Measurements from ENCODE around the gene ATP6V1G1.

The ATP6V1G1 gene

DNA sequence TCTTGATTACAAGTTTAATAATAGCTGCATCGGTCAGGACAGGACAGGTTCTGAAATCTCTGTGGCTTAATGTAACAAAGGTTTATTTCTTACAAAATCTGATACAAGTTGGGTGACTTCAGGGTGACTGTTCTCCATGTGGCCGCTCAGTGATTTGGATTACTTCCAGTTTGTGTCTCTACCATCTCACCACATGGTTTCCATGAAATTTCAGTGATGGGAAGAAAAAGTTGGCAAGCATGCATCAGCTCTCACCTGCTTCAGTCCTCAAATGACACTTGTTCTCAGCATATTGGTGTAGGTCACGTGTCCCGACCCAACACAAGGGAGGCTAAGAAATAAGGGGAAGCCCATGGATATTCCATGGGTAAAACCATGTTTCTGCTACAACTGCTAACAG, 15.7 kb downstream of the ATP6V1G1 start:
- H3K27ac ChIP-seq (ENCODE audit: low read depth, low read length) = no peak overlapping the region
- H3K4me3 ChIP-seq (ENCODE audit: low read depth in 1 of 2, low read length in 2 of 2) = no peak overlapping the region

DNA sequence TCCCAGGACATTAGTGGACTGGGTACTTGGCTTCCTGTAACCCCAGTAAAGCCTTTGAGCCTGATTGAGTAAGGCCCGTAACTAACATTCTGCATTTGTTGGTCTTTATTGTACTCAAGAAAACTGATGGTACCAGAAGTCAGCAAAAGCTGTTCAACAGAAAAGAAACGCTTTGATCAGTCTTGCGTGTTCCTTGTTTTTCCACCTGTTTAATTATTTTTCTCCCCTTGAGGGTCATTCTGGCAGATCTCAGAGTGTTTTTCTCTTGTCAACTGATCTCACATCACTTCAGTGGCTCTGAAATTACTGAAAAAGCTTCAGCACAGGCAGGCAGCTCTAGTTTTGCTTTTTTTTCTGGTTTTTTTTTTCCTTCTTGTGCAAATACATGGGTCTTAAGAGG, 17.4 kb downstream of the ATP6V1G1 start:
- Histone ChIP-seq H3K9me3 (ENCODE audit: low read length) (no peaks in the 10 kb centered on the region), H3K9ac (ENCODE audit: low read length) (no peak overlapping the region), H3K36me3 (ENCODE audit: insufficient read depth, low read length) (no peaks in the 10 kb centered on the region), H3K27ac (ENCODE audit: low read depth, low read length) (no peak overlapping the region), H3K4me3 (ENCODE audit: low read depth in 1 of 2, low read length in 2 of 2) (no peak overlapping the region), H3K27me3 (ENCODE audit: control insufficient read depth in 1 of 2, insufficient read depth in 2 of 2, low read length in 2 of 2) (no peaks in the 10 kb centered on the region), H3K4me1 (ENCODE audit: insufficient read depth, low read length) (no peaks in the 10 kb centered on the region)

More for the DNA sequence above, 15.7 kb downstream of the ATP6V1G1 start:
- Histone ChIP-seq H3K27me3 (ENCODE audit: control insufficient read depth in 1 of 2, insufficient read depth in 2 of 2, low read length in 2 of 2) (no peaks in the 10 kb centered on the region), H3K9ac (ENCODE audit: low read length) (no peak overlapping the region), H3K9me3 (ENCODE audit: low read length) (no peaks in the 10 kb centered on the region), H3K4me1 (ENCODE audit: insufficient read depth, low read length) (no peaks in the 10 kb centered on the region), H3K36me3 (ENCODE audit: insufficient read depth, low read length) (peaks cover 10% of the 10 kb centered on the region)

DNA sequence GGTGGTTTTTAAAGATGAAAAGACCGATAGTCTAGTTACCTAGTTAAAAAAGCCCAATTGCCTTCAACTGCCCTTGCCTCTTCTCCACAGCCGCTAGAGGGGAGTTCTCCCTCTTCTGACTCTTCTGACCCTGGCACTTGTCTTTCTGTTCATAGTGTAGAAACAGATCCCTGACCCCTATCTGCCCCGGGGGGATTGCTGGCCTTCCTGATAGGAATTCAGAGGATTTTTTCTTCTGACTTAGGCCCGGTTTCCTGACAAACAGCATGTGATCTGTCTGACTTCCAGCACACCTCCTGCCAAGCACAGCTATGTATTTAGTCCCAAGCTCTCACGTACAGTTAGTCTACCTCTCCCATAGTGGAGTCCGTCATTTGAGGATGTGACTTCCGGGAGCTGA, 18.5 kb downstream of the ATP6V1G1 start:
- H3K4me1 ChIP-seq (ENCODE audit: insufficient read depth, low read length) = peaks cover 8% of the 10 kb centered on the region
- H3K9me3 ChIP-seq (ENCODE audit: low read length) = no peaks in the 10 kb centered on the region
- H3K27me3 ChIP-seq (ENCODE audit: control insufficient read depth in 1 of 2, insufficient read depth in 2 of 2, low read length in 2 of 2) = no peaks in the 10 kb centered on the region
- H3K9ac ChIP-seq (ENCODE audit: low read length) = no peak overlapping the region
- H3K36me3 ChIP-seq (ENCODE audit: insufficient read depth, low read length) = no peaks in the 10 kb centered on the region
- H3K27ac ChIP-seq (ENCODE audit: low read depth, low read length) = no peak overlapping the region
- no peak overlapping the region for H3K4me3 ChIP-seq (ENCODE audit: low read depth in 1 of 2, low read length in 2 of 2)

DNA sequence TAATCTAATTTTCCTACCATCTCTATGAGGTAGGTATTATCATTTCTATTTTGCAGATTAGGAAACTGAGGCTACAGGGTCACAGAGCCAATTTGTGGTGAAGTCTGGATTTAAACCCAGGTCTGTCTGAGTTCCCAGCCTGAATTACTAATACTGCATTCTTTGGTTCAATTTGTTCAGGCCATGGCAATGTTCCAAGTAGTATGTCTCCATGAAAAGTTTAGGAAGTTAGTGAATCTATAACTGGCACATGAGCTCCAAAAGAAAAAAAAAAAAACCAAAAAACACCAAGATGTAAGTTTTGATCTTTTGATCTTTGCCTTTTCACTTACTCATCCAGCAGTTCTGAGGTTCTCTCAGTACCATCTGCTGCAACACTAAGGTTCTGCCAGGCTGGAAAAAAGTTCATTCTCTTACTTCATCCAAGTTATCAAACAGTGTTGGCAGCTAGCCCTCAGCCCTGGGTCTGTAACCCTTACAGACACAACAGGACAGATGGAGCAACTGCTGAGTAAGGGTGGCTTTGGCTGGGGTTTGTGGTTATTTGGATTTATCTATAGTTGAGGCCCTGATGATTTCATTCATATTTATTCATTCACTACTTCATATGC, 19.1 kb downstream of the ATP6V1G1 start:
- Histone ChIP-seq H3K4me3 (ENCODE audit: low read depth in 1 of 2, low read length in 2 of 2) (no peak overlapping the region), H3K36me3 (ENCODE audit: insufficient read depth, low read length) (no peaks in the 10 kb centered on the region), H3K27me3 (ENCODE audit: control insufficient read depth in 1 of 2, insufficient read depth in 2 of 2, low read length in 2 of 2) (no peaks in the 10 kb centered on the region), H3K9me3 (ENCODE audit: low read length) (no peaks in the 10 kb centered on the region), H3K4me1 (ENCODE audit: insufficient read depth, low read length) (peaks cover 8% of the 10 kb centered on the region), H3K9ac (ENCODE audit: low read length) (no peak overlapping the region), H3K27ac (ENCODE audit: low read depth, low read length) (no peak overlapping the region)

DNA sequence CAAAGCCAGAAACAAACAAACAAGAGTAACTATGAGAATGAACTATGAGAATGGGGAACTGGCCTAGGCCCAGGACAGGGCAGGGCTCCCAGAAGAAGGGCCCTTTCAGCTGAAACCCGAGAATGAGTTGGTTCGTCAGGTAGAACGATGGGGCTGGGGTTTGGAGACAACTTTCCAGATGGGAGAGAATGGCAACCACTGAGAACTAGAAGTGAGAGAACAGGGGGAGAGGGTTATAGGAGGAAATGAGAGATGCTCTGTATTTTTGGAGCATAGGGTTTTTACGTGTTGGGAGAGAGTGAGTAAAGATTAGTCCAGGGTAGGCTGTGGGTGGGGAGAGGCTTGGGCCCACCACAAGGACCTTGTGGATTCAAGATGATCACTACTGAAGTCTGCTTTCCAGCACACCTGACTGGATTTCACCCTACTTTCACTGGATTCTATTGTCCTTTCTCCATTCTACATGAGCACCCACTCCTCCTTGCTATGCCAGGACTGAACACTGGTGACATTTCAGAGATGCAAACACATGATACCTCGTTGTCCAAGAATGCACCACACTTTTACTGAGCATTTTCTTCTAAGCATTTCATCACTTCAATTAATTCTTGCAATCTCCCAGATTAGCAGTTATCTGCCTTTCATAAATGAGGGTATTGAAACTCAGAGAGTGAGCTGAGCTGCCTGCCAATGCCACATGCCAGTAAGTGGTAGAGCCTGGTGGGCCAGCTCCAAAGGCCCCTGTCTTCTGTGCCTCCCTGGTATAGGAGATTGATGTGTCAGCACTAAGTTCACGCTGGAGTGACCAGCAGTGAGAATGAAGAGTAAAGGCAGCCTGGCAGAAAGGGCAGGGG, 20.3 kb downstream of the ATP6V1G1 start:
- Histone ChIP-seq H3K27me3 (ENCODE audit: control insufficient read depth in 1 of 2, insufficient read depth in 2 of 2, low read length in 2 of 2) (no peaks in the 10 kb centered on the region), H3K36me3 (ENCODE audit: insufficient read depth, low read length) (no peaks in the 10 kb centered on the region), H3K4me1 (ENCODE audit: insufficient read depth, low read length) (peaks cover 18% of the 10 kb centered on the region), H3K9me3 (ENCODE audit: low read length) (no peaks in the 10 kb centered on the region), H3K9ac (ENCODE audit: low read length) (no peak overlapping the region), H3K27ac (ENCODE audit: low read depth, low read length) (no peak overlapping the region), H3K4me3 (ENCODE audit: low read depth in 1 of 2, low read length in 2 of 2) (no peak overlapping the region)

DNA sequence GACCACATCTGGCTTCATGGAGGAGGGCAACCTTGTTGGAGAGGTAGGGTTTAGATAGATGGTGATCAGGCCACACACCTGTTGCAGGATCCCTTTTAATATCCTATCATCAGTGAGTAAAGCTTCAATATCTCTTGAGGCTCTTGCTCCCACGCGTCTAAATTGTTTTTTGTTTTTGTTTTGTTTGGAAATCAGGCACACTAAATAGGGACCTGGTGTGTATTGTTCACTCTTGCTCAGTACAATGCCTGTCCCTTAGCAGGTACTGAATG, 20.9 kb downstream of the ATP6V1G1 start:
- no peaks in the 10 kb centered on the region for H3K36me3 ChIP-seq (ENCODE audit: insufficient read depth, low read length)
- no peak overlapping the region for H3K27ac ChIP-seq (ENCODE audit: low read depth, low read length)
- H3K27me3 ChIP-seq (ENCODE audit: control insufficient read depth in 1 of 2, insufficient read depth in 2 of 2, low read length in 2 of 2) = no peaks in the 10 kb centered on the region
- no peak overlapping the region for H3K4me3 ChIP-seq (ENCODE audit: low read depth in 1 of 2, low read length in 2 of 2)
- peaks cover 24% of the 10 kb centered on the region for H3K4me1 ChIP-seq (ENCODE audit: insufficient read depth, low read length)
- H3K9me3 ChIP-seq (ENCODE audit: low read length) = no peaks in the 10 kb centered on the region
- H3K9ac ChIP-seq (ENCODE audit: low read length) = no peak overlapping the region

DNA sequence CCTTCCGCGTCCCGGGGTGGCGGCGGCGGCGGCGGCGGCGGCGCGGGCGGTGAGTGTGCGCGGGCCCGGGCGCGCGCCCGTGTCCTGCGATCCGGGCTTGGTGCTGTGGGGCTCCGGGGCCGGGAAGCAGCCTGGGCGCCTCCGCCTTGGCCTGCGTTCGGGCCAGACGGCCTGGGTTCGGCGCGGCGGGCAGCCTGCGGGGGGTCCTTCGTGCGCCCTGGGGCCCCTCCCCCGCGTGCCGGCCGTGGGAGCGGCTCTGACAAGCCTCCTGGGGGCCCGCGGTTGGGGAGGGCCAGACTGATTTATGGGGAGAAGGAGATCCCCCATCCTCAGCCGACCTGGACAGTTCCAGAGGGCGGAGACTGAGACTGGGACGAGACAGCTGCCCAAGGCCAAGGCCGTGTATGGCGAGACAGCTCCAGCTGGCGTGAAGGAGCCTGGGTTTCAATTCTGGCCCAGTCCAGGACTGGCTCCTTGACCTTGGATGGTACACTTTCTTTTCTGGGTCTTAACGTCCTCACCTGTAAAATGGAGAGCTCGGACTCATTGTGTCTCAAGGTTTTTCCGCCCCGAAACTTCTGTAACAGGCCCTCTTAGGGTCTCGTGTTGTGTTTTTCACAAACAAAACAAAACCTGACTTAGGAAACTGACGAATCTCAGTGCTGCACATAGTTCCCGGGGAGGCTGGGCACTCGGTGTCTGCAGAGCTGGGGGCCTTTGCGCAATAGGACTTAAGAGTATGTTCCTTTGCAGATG, 24.1 kb downstream of the ATP6V1G1 start:
- H3K4me1 ChIP-seq (ENCODE audit: insufficient read depth, low read length) = peaks cover 29% of the 10 kb centered on the region
- peak overlapping the region; percentile 91 for H3K9ac ChIP-seq (ENCODE audit: low read length)
- H3K36me3 ChIP-seq (ENCODE audit: insufficient read depth, low read length) = no peaks in the 10 kb centered on the region
- H3K4me3 ChIP-seq (ENCODE audit: low read depth in 1 of 2, low read length in 2 of 2) = peak overlapping the region; percentile 83 to 95
- peak overlapping the region; percentile 92 for H3K27ac ChIP-seq (ENCODE audit: low read depth, low read length)
- H3K27me3 ChIP-seq (ENCODE audit: control insufficient read depth in 1 of 2, insufficient read depth in 2 of 2, low read length in 2 of 2) = no peaks in the 10 kb centered on the region
- no peaks in the 10 kb centered on the region for H3K9me3 ChIP-seq (ENCODE audit: low read length)

DNA sequence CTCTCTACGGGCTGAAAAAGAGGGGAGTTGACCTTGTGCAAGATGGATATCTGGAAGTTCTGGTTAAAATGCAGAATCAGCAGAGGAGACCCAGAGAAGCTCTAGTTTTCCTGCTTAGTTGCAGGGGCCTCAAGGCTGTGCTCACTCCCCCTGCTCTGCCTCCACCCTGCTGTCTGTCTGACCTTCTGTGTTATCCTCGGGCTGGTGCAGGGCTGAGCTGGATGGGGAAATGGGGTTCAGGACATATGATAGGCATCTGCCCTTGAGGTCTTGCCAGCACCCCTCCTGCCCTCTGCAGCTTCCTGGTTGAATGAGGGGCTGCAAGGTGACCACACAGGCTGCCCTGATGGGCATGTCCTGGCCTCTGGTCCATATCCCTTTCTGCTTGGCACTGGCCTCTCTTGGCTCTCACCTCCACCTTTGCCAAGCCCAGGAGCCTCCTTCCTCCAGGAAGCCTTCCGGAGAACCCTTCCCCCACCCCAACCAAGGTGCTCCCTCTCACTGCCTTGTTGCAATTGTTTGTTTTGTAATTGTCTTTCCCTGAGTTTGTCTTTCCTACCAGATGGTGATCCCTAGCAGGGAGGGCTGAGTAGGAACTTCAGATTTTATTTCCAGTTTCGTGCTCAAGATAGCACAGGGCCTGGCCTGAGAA, 24.8 kb downstream of the ATP6V1G1 start:
- Histone ChIP-seq H3K27ac (ENCODE audit: low read depth, low read length) (peak overlapping the region; percentile 92), H3K9ac (ENCODE audit: low read length) (peak overlapping the region; percentile 91), H3K27me3 (ENCODE audit: control insufficient read depth in 1 of 2, insufficient read depth in 2 of 2, low read length in 2 of 2) (no peaks in the 10 kb centered on the region), H3K4me3 (ENCODE audit: low read depth in 1 of 2, low read length in 2 of 2) (peak overlapping the region; percentile 83 to 95), H3K4me1 (ENCODE audit: insufficient read depth, low read length) (peaks cover 29% of the 10 kb centered on the region), H3K36me3 (ENCODE audit: insufficient read depth, low read length) (no peaks in the 10 kb centered on the region), H3K9me3 (ENCODE audit: low read length) (no peaks in the 10 kb centered on the region)

DNA sequence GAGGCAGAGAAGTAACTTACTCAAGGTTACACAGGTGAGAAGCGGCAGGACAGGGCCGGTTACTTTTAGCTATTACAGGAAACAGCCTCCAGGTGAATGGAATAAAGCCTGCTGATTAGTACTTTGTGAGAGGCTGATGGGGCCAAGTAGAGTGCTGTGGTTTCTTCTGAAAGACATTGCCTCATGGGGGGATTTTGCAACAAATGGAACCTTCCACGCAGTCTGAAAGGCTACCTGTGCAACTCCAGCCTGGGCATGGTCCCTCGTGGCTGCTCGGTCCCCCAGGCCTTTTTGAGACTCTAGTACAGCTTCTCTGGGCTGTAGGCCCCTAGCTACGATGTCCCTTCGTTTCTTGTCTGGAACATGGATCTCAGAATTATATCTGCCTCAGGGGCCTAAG, 25.5 kb downstream of the ATP6V1G1 start:
- H3K4me3 ChIP-seq (ENCODE audit: low read depth in 1 of 2, low read length in 2 of 2) = peak overlapping the region in 1 of 2 donors; percentile 95
- H3K9me3 ChIP-seq (ENCODE audit: low read length) = no peaks in the 10 kb centered on the region
- H3K4me1 ChIP-seq (ENCODE audit: insufficient read depth, low read length) = peaks cover 29% of the 10 kb centered on the region
- H3K27ac ChIP-seq (ENCODE audit: low read depth, low read length) = peak overlapping the region; percentile 92
- peak overlapping the region; percentile 91 for H3K9ac ChIP-seq (ENCODE audit: low read length)
- no peaks in the 10 kb centered on the region for H3K36me3 ChIP-seq (ENCODE audit: insufficient read depth, low read length)
- H3K27me3 ChIP-seq (ENCODE audit: control insufficient read depth in 1 of 2, insufficient read depth in 2 of 2, low read length in 2 of 2) = no peaks in the 10 kb centered on the region

DNA sequence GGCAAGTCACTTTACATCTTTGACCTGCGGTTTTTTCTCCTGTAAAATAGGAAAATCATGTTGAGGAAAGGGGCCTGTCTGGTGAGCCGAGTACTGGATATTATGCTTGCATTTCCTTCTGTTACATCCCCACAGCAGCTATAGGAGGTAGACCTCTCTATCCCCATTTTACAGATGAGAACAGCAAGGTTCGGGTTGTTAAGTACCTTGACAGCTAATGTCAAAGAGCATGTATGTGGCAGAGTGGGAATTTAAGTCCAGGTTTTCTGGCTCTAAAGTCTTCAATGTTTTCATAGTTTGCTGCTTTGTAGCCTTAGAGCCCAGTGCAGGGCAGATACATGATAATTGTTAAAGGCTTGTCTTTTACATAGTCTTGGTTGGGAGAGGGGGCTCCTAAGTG, 26.4 kb downstream of the ATP6V1G1 start:
- Histone ChIP-seq H3K27ac (ENCODE audit: low read depth, low read length) (no peak overlapping the region), H3K9ac (ENCODE audit: low read length) (no peak overlapping the region), H3K9me3 (ENCODE audit: low read length) (no peaks in the 10 kb centered on the region), H3K4me1 (ENCODE audit: insufficient read depth, low read length) (peaks cover 29% of the 10 kb centered on the region), H3K27me3 (ENCODE audit: control insufficient read depth in 1 of 2, insufficient read depth in 2 of 2, low read length in 2 of 2) (no peaks in the 10 kb centered on the region), H3K4me3 (ENCODE audit: low read depth in 1 of 2, low read length in 2 of 2) (no peak overlapping the region), H3K36me3 (ENCODE audit: insufficient read depth, low read length) (peaks cover under 1% of the 10 kb centered on the region)

DNA sequence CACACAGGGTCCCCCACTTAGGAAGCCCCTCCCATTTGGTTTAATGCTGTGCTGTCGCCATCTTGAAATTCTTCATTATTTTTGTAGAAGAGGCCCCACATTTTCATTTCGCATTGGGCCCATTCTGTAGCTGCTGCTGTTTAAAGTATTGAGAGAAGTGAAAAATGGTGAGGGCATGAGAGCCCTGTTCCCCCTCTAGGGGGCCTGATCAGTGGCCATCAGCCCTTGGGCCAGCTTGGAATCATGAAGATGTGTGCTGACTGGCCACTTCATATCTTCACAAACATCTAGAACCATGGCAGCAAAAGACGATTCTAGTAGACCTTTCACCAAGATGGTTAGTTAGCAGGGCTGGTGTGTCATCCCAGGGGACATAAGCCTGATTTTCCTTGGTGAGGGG, 26.8 kb downstream of the ATP6V1G1 start:
- H3K4me1 ChIP-seq (ENCODE audit: insufficient read depth, low read length) = peaks cover 29% of the 10 kb centered on the region
- H3K4me3 ChIP-seq (ENCODE audit: low read depth in 1 of 2, low read length in 2 of 2) = no peak overlapping the region
- H3K9me3 ChIP-seq (ENCODE audit: low read length) = no peaks in the 10 kb centered on the region
- H3K27ac ChIP-seq (ENCODE audit: low read depth, low read length) = no peak overlapping the region
- H3K27me3 ChIP-seq (ENCODE audit: control insufficient read depth in 1 of 2, insufficient read depth in 2 of 2, low read length in 2 of 2) = no peaks in the 10 kb centered on the region
- H3K9ac ChIP-seq (ENCODE audit: low read length) = no peak overlapping the region
- H3K36me3 ChIP-seq (ENCODE audit: insufficient read depth, low read length) = peaks cover 5% of the 10 kb centered on the region

Measured in muscle layer of colon (tissue), 2 donors.